ENCODE results near the gene ADCYAP1R1. TPM values are rescaled to one million over a fixed set of nuclear protein-coding genes. Genes with fewer than 3 reads are reported as not detected.

Gene ADCYAP1R1
- total RNA-seq, 1 experiment from 2014 or later, result 8.9 TPM

DNA sequence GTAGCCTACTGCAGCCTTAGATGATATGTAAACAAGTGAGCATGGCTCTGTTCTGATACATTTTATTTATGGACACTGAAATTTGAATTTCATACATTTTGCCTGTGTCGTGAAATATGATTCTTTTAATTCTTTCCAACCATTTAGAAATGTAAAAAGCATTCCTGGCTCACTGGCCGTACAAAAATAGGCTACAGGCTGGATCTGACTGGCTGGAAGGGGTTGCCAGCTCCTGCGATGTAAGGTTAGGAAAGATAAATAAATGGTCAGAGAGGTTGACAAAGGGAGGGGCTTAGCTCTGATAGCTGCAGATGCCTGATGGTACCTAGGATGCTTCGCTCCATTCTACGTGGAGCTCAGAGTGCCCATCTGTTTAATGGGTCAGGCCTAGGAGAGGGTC, 3.4 kb downstream of the ADCYAP1R1 start:
- Histone ChIP-seq H3K4me2 (ENCODE audit: insufficient read depth, insufficient read length, low read length) (no peak overlapping the region), H4K20me1 (ENCODE audit: control insufficient read depth, insufficient read depth, insufficient read length) (no peaks in the 10 kb centered on the region), H2BK15ac (ENCODE audit: low read depth, low read length) (no peak overlapping the region), H4K8ac (replicated peaks; ENCODE audit: insufficient read length, low read depth, low read length) (no peak overlapping the region), H3K27me3 (ENCODE audit: insufficient read depth, low read length) (peaks cover 10% of the 10 kb centered on the region; the same call in 1 of the 2 replicates), H4K5ac (ENCODE audit: insufficient read length, low read depth, low read length) (no peak overlapping the region), H2BK120ac (ENCODE audit: low read depth, low read length, poor library complexity, severe bottlenecking) (no peak overlapping the region), H2AFZ (ENCODE audit: low read length) (no peak overlapping the region), H3K18ac (ENCODE audit: insufficient read length, low read depth, low read length) (no peak overlapping the region), H3K79me1 (ENCODE audit: insufficient read depth, low read depth, low read length, poor library complexity, severe bottlenecking) (no peaks in the 10 kb centered on the region), H2BK5ac (ENCODE audit: insufficient read length, low read length) (no peak overlapping the region), H3K14ac (ENCODE audit: insufficient read depth, low read length) (no peak overlapping the region), H2AK5ac (ENCODE audit: insufficient read length, low read length) (no peak overlapping the region), H3K27ac (ENCODE audit: insufficient read length, low read depth, low read length) (no peak overlapping the region), H3K4ac (ENCODE audit: low read depth, low read length) (no peak overlapping the region), H3K9ac (ENCODE audit: extremely low read depth, insufficient read length, low read length) (no peak overlapping the region), H3T11ph (ENCODE audit: low read length) (no peak overlapping the region), H3K4me1 (ENCODE audit: insufficient read depth, low read length) (no peaks in the 10 kb centered on the region), H3K56ac (ENCODE audit: insufficient read length, low read depth, low read length) (no peak overlapping the region), H3K23ac (ENCODE audit: insufficient read length, low read depth, low read length) (no peak overlapping the region), H3K23me2 (ENCODE audit: insufficient read length, low read depth, low read length, poor library complexity, severe bottlenecking) (peaks cover 11% of the 10 kb centered on the region), H4K91ac (ENCODE audit: insufficient read length, low read depth, low read length) (no peak overlapping the region), H2BK12ac (ENCODE audit: insufficient read length, low read depth, low read length) (no peak overlapping the region), H3K79me2 (ENCODE audit: insufficient read depth, low read length) (no peaks in the 10 kb centered on the region), H2BK20ac (ENCODE audit: low read depth, low read length, poor library complexity, severe bottlenecking) (no peak overlapping the region), H3K9me3 (ENCODE audit: control insufficient read depth, low read depth, low read length) (no peaks in the 10 kb centered on the region)
- H3K27me3 Mint-ChIP-seq (ENCODE audit: low read depth), result peaks cover 58% of the 10 kb centered on the region
- no peaks in the 10 kb centered on the region; a peak in 1 of 7 replicates for H3K36me3 Mint-ChIP-seq (ENCODE audit: insufficient read depth in 1 of 3, low read depth in 3 of 3)
- DNase-seq, result no peak
- TF ChIP-seq, protein P1, sequence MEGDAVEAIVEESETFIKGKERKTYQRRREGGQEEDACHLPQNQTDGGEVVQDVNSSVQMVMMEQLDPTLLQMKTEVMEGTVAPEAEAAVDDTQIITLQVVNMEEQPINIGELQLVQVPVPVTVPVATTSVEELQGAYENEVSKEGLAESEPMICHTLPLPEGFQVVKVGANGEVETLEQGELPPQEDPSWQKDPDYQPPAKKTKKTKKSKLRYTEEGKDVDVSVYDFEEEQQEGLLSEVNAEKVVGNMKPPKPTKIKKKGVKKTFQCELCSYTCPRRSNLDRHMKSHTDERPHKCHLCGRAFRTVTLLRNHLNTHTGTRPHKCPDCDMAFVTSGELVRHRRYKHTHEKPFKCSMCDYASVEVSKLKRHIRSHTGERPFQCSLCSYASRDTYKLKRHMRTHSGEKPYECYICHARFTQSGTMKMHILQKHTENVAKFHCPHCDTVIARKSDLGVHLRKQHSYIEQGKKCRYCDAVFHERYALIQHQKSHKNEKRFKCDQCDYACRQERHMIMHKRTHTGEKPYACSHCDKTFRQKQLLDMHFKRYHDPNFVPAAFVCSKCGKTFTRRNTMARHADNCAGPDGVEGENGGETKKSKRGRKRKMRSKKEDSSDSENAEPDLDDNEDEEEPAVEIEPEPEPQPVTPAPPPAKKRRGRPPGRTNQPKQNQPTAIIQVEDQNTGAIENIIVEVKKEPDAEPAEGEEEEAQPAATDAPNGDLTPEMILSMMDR (conservative IDR thresholded peaks at IDR 0.05), result no peak
- no peak overlapping the region for H3K4me3 Mint-ChIP-seq
- no peak overlapping the region for H3K27ac Mint-ChIP-seq
- no CpG with 5 or more reads among the region's 5 CpGs for WGBS (ENCODE audit: extremely low coverage, insufficient read length, low lambda C conversion rate)
- peaks cover 25 to 43% of the 10 kb centered on the region in 2 experiments for H3K4me1 Mint-ChIP-seq
- no peaks in the 10 kb centered on the region; a peak in 1 of 5 replicates for H3K9me3 Mint-ChIP-seq
